Activated gamma-delta T cell (primary cell): ENCODE data around the gene RPS6KB2.

Source experiments
- DNase-seq: peaks from one replicate; lab custom pipeline; 2025; lab: John Stamatoyannopoulos, UW

RPS6KB2 gene

GRCh38 chr11:67429722-67430121 is 1.4 kb downstream of the RPS6KB2 start:
- no peak for DNase-seq

DNA sequence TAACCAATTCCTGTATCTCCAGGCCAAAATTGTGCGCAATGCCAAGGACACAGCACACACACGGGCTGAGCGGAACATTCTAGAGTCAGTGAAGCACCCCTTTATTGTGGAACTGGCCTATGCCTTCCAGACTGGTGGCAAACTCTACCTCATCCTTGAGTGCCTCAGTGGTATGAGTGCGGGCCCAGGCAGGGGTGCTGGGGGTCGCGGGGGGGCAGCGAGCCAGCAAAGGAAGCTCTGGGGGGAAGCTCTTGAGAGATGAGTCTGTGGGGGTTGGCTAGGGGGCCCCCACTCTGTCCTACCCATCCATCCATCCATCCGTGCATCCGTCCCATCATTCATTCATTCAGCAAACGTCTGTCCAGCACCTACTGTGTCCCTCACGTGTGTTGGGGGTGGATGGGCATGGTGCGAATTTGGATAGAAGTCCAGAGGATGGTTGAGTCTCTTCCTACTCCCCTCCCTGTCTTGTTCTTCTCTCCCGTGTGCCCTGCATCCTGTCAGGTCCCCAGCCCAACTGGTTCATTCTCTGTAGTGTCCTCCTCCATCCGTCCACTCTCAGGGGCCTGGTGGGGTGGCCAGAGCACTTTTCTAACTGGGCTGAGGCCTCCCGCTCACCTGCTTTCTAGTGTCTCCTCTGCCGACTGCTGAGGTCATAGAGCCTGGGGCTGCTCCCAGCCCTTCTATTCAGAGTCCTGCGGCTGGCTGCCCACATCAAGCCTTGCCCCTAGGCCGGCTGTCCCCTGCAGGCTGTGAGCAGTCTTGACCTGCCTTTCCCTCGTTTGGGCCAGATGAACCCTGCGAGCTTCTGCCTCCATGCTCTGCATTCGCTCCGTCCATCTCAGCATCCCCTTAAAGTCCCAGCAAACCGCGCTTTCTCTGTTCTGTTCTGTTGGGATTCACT is 3.3 kb downstream of the RPS6KB2 start:
- DNase-seq: no peak

DNA sequence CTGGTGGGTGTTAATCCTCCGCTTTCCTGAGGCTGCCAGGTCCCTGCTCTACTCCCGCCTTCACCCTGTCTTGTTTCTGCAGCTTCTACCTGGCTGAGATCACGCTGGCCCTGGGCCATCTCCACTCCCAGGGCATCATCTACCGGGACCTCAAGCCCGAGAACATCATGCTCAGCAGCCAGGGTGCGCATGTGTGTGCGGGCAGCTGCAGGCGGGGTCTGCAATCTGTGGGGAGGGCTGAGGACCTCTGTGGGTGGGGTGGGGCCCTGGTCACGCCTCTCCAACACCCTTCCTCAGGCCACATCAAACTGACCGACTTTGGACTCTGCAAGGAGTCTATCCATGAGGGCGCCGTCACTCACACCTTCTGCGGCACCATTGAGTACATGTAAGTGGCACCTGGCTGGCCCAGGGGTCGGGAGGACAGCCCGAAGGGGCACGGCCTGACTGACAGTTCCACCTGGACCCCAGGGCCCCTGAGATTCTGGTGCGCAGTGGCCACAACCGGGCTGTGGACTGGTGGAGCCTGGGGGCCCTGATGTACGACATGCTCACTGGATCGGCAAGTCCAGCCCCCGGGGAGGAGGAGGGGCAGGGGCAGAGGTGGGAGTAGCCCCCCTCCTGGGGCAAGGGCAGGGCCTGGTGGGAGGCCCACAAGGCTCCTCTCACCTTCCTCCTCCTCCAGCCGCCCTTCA is 4.5 kb downstream of the RPS6KB2 start:
- no peak for DNase-seq

GRCh38 chr11:67433536-67434394 is 5.5 kb downstream of the RPS6KB2 start:
- no peak for DNase-seq

DNA sequence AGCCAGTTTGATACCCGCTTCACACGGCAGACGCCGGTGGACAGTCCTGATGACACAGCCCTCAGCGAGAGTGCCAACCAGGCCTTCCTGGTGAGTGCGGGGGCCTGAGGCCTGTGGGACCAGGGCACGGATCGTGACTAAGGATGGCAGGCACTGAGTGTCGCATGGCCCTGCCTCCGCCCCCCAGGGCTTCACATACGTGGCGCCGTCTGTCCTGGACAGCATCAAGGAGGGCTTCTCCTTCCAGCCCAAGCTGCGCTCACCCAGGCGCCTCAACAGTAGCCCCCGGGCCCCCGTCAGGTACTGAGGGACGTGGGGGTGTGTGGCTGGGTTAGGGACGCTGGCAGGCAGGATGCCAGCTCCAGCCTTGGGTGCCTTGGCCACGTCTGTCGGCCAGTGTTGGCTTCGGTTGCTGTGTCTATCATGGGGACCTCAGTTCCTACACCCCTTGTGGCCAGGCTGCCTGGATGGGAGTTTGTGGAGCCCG is 6.1 kb downstream of the RPS6KB2 start:
- no peak for DNase-seq

DNA sequence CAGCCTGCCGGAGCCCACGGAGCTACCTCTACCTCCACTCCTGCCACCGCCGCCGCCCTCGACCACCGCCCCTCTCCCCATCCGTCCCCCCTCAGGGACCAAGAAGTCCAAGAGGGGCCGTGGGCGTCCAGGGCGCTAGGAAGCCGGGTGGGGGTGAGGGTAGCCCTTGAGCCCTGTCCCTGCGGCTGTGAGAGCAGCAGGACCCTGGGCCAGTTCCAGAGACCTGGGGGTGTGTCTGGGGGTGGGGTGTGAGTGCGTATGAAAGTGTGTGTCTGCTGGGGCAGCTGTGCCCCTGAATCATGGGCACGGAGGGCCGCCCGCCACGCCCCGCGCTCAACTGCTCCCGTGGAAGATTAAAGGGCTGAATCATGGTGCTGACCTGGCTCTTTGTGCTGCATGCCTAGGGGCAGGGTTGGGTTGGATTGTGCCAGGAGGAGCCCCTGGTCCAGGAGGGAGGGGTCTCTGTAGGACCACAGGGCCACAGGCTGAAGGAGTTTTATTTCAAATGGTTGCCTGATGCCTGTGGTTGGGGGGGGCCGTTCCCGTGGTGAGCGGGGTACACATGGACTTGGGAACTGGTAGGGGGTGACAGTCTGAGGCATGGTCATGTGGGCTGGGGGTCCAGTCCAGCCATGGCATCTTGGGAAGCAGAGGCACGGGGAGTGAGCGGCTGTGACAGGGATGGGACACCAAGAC is 6.9 kb downstream of the RPS6KB2 start:
- DNase-seq: no peak

- no peak for DNase-seq
Measured at GRCh38 chr11:67435727-67436458, 7.6 kb downstream of the RPS6KB2 start.

DNA sequence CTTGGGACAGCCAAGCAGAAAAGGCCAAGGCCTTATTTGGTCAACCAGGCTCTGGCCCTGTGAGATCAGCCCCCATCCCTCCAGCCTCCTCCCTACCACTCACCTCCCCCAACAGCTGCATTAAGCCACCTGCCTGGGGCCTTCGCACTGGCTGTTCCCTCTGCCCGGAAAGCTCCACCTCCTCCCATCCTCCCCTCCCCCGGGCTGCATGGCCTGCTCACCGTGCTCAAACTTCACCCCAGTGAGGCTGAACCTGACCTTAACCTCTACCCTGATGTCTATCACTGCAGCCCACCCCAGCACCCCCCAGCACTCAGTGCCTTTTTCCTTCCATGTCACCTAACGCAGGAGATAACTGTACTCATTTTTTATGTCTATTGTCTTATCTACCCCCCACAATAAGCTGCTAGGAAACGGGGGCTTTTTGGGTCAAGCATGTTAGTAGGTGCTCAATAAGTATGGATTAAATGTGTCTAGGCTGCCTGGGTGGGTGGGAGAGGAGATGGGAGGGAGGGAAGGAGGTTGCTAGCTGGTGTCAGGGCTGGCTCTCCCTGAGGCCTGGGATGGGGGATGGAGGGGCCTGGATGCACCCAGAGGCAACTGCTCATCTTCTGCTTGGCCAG is 8.3 kb downstream of the RPS6KB2 start:
- no peak for DNase-seq

GRCh38 chr11:67437082-67437808 is 9.0 kb downstream of the RPS6KB2 start, which contains the start of gene PTPRCAP:
Gene PTPRCAP (minus strand): TSS chr11:67437682. CDS start chr11:67437619, 63 bp downstream.
- peak; percentile 72 for DNase-seq

GRCh38 chr11:67437809-67438157 is 9.5 kb downstream of the RPS6KB2 start:
- no peak for DNase-seq

GRCh38 chr11:67438158-67438902 is 10.0 kb downstream of the RPS6KB2 start:
- peak; percentile 66 for DNase-seq

- no peak for DNase-seq
Measured at GRCh38 chr11:67439321-67440228, 11.3 kb downstream of the RPS6KB2 start.

- DNase-seq: no peak
Measured at GRCh38 chr11:67440229-67441097, 12.2 kb downstream of the RPS6KB2 start.

DNA sequence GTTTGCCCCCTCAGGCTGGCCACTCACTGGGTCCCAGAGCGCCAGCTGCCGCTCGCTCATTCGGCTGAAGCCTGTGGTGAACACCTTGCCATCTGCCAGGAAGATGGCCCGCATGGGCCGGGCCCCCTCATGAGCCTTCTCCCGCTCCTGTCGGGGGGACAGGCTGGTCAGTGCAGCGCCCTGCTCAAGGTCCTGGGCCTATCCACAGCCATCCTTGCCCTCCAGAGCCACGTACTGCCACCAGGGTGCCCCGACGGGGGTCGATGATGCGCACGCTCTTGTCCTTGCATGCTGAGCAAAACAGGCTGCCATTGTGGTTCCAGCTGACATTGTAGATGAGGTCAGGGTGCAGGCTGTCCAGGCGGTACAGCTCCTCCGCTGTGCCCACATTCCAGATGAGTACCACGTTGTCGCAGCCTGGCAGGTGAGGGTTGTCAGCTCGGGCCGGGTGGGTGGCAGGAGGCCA is 12.8 kb downstream of the RPS6KB2 start:
- no peak for DNase-seq

DNA sequence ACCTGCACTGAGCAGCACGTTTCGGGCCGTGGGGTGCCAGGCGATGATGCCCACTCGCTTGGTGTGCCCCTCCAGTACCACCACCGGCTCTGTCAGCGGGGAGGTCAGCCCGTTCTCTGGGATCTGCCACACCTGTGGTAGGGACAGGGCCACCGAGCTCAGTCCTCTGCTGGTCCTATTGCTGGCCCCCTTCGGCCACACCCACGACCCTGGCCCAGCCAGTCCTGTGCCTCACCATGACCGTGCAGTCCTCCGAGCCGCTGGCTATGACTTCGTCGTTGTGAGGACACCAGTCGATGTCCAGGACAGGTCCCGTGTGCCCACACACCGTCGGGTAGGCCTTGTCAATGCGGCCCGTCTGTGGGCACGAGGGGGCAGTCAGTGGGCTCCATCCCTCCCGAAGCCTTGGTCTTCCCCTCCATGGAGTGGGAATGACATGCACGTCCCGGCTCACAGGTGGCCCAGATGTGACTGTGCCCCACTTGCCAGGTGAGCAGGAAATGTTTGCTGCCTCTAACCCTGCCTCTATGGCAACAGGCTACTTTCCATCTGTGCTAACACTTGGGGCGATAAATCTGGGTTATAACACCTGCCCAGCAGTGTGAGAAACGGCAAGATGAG is 13.5 kb downstream of the RPS6KB2 start:
- no peak for DNase-seq
